HEK293 (cell line): ENCODE data around the gene MAP3K12.
A peak's percentile ranks its signal among the peaks of the same experiment; 100 is the strongest.

Experiments used
- GLI4 ChIP-seq: fragments of 450-650 bp; formaldehyde crosslinking; IDR thresholded peaks from 2 replicates; pipeline ENCODE4 v1.5.1; 2016; ENCODE audit warnings: missing biosample characterization, missing genetic modification characterization
- GLIS1 ChIP-seq: fragments of 450-650 bp; formaldehyde crosslinking; IDR thresholded peaks from 2 replicates; pipeline ENCODE4 v1.5.1; 2016; ENCODE audit warnings: missing biosample characterization, missing genetic modification characterization
- HIC1 ChIP-seq: fragments of 450-650 bp; formaldehyde crosslinking; IDR thresholded peaks from 2 replicates; pipeline ENCODE4 v1.5.1; 2016; ENCODE audit warnings: missing biosample characterization, missing genetic modification characterization
- IKZF3 ChIP-seq: fragments of 450-650 bp; IDR thresholded peaks from 2 replicates; pipeline ENCODE4 v1.5.0; 2018; ENCODE audit warnings: missing biosample characterization, mild to moderate bottlenecking, missing genetic modification characterization, moderate library complexity
- KLF10 ChIP-seq: fragments of 450-650 bp; IDR thresholded peaks from 2 replicates; pipeline ENCODE4 v1.5.1; 2018; ENCODE audit warnings: missing biosample characterization, mild to moderate bottlenecking, missing genetic modification characterization
- KLF17 ChIP-seq: fragments of 450-650 bp; formaldehyde crosslinking; IDR thresholded peaks from 2 replicates; pipeline ENCODE4 v1.5.1; 2016; ENCODE audit warnings: missing biosample characterization, missing genetic modification characterization
- PRDM10 ChIP-seq: fragments of 450-650 bp; formaldehyde crosslinking; IDR thresholded peaks from 2 replicates; pipeline ENCODE4 v1.5.1; 2016; ENCODE audit warnings: missing biosample characterization, missing genetic modification characterization
- REPIN1 ChIP-seq: fragments of 450-650 bp; formaldehyde crosslinking; IDR thresholded peaks from 2 replicates; pipeline ENCODE4 v1.5.1; 2017; ENCODE audit warnings: missing biosample characterization, missing genetic modification characterization, low read depth
- SP2 ChIP-seq: fragments of 450-650 bp; formaldehyde crosslinking; IDR thresholded peaks from 2 replicates; pipeline ENCODE4 v1.5.1; 2016; ENCODE audit warnings: missing biosample characterization, missing genetic modification characterization
- SP7 ChIP-seq: fragments of 450-650 bp; formaldehyde crosslinking; IDR thresholded peaks from 2 replicates; pipeline ENCODE4 v1.5.1; 2016; ENCODE audit warnings: missing biosample characterization, missing genetic modification characterization
- TCF7L2 ChIP-seq: IDR thresholded peaks from 2 replicates; pipeline ENCODE4 v1.6.1; 2011; ENCODE audit warnings: low read depth, mild to moderate bottlenecking, inconsistent platforms, low read length, moderate library complexity, borderline replicate concordance
- ZBTB10 ChIP-seq: fragments of 450-650 bp; formaldehyde crosslinking; IDR thresholded peaks from 2 replicates; pipeline ENCODE4 v1.5.1; 2016; ENCODE audit warnings: missing biosample characterization, missing genetic modification characterization
- ZBTB20 ChIP-seq: fragments of 450-650 bp; formaldehyde crosslinking; IDR thresholded peaks from 2 replicates; pipeline ENCODE4 v1.5.1; 2016; ENCODE audit warnings: missing biosample characterization, missing genetic modification characterization
- ZBTB21 ChIP-seq: fragments of 450-650 bp; formaldehyde crosslinking; IDR thresholded peaks from 2 replicates; pipeline ENCODE4 v1.5.1; 2017; ENCODE audit warnings: missing biosample characterization, missing genetic modification characterization
- ZBTB26 ChIP-seq: fragments of 450-650 bp; formaldehyde crosslinking; optimal IDR thresholded peaks from 2 replicates; pipeline ENCODE3; 2016; ENCODE audit warnings: missing biosample characterization, mild to moderate bottlenecking, missing genetic modification characterization
- ZEB2 ChIP-seq: fragments of 450-650 bp; formaldehyde crosslinking; IDR thresholded peaks from 2 replicates; pipeline ENCODE4 v1.5.1; 2016; ENCODE audit warnings: missing biosample characterization, missing genetic modification characterization
- ZNF18 ChIP-seq: fragments of 450-650 bp; formaldehyde crosslinking; IDR thresholded peaks from 2 replicates; pipeline ENCODE4 v1.5.1; 2016; ENCODE audit warnings: missing biosample characterization, missing genetic modification characterization
- ZNF202 ChIP-seq: fragments of 450-650 bp; formaldehyde crosslinking; IDR thresholded peaks from 2 replicates; pipeline ENCODE4 v1.5.1; 2016; ENCODE audit warnings: missing biosample characterization, missing genetic modification characterization, borderline replicate concordance
- ZNF341 ChIP-seq: fragments of 450-650 bp; formaldehyde crosslinking; IDR thresholded peaks from 2 replicates; pipeline ENCODE4; 2016; ENCODE audit warnings: low read depth, missing biosample characterization, missing genetic modification characterization
- ZNF354C ChIP-seq: fragments of 450-650 bp; formaldehyde crosslinking; IDR thresholded peaks from 2 replicates; pipeline ENCODE4 v1.5.1; 2016; ENCODE audit warnings: missing biosample characterization, missing genetic modification characterization, low read depth, borderline replicate concordance
- ZNF473 ChIP-seq: fragments of 450-650 bp; formaldehyde crosslinking; IDR thresholded peaks from 2 replicates; pipeline ENCODE4 v1.5.1; 2017; ENCODE audit warnings: missing biosample characterization, missing genetic modification characterization
- ZNF501 ChIP-seq: fragments of 450-650 bp; formaldehyde crosslinking; IDR thresholded peaks from 2 replicates; pipeline ENCODE4 v1.5.1; 2016; ENCODE audit warnings: missing biosample characterization, missing genetic modification characterization
- ZNF571 ChIP-seq: fragments of 450-650 bp; formaldehyde crosslinking; IDR thresholded peaks from 2 replicates; pipeline ENCODE4 v1.5.0; 2017; ENCODE audit warnings: missing biosample characterization, missing genetic modification characterization
- ZNF701 ChIP-seq: fragments of 450-650 bp; formaldehyde crosslinking; IDR thresholded peaks from 2 replicates; pipeline ENCODE4 v1.5.1; 2016; ENCODE audit warnings: missing biosample characterization, missing genetic modification characterization
- ZSCAN5A ChIP-seq: fragments of 450-650 bp; formaldehyde crosslinking; IDR thresholded peaks from 2 replicates; pipeline ENCODE4 v1.5.1; 2016; ENCODE audit warnings: missing biosample characterization, missing genetic modification characterization

Gene MAP3K12

GRCh38 chr12:53492830-53493609 is 6.2 kb downstream of the MAP3K12 start (continued):
- TF ChIP-seq ZBTB26 (tag by site-specific recombination), result peak; percentile 55
- TF ChIP-seq ZNF354C (tag by site-specific recombination), result no peak
- no peak for TF ChIP-seq ZNF571 (tag by site-specific recombination)
- peak; percentile 91 for TF ChIP-seq ZNF341 (tag by site-specific recombination)
- no peak for TF ChIP-seq ZNF202 (tag by site-specific recombination)
- TF ChIP-seq ZBTB20 (tag by site-specific recombination), result 0 out of 2 replicates have a peak, but pooled peaks have one; percentile 23
- TF ChIP-seq GLI4 (tag by site-specific recombination), result no peak
- TF ChIP-seq ZBTB10 (tag by site-specific recombination), result no peak
- peak; percentile 81; the same call in 1 of the 2 replicates for TF ChIP-seq KLF17 (tag by site-specific recombination)
- no peak for TF ChIP-seq ZNF473 (tag by site-specific recombination)
- peak; percentile 89 for TF ChIP-seq ZEB2
- no peak for TF ChIP-seq ZSCAN5A
- TF ChIP-seq PRDM10, result peak; percentile 71
- TF ChIP-seq GLIS1 (tag by site-specific recombination), result peak; percentile 50
- 0 out of 2 replicates have a peak, but pooled peaks have one; percentile 33 for TF ChIP-seq IKZF3 (tag by site-specific recombination)
- TF ChIP-seq ZNF701 (tag by site-specific recombination), result no peak
- TF ChIP-seq REPIN1 (tag by site-specific recombination), result no peak
- TF ChIP-seq ZNF18 (tag by site-specific recombination), result no peak
- TF ChIP-seq SP2, result peak; percentile 92
- no peak for TF ChIP-seq ZBTB21 (tag by site-specific recombination)
- peak; percentile 66; the same call in 1 of the 2 replicates for TF ChIP-seq ZNF501 (tag by site-specific recombination)
- TF ChIP-seq SP7 (tag by site-specific recombination), result peak; percentile 60
- no peak for TF ChIP-seq TCF7L2
- TF ChIP-seq KLF10 (tag by site-specific recombination), result peak; percentile 51; the same call in 1 of the 2 replicates
- peak; percentile 89 for TF ChIP-seq HIC1
